ENCODE results near the gene MEIS3. TPM values are rescaled to one million over a fixed set of nuclear protein-coding genes. Genes with fewer than 3 reads are reported as not detected.

MEIS3 gene
- total and polyA plus RNA-seq, 9 of the 15 experiments (the other 6 are each of a cell fraction or from before 2014, with no cell fraction given) = 0.06 to 0.80 (median 0.25) TPM; not detected in 1

GRCh38 chr19:47406711-47407416 is 12.5 kb downstream of the MEIS3 start (continued):
- TF ChIP-seq ATF2 (CRISPR knock-in tag; IDR thresholded peaks at IDR 0.05) = 0 out of 2 replicates have a peak, but pooled peaks have one; percentile 13
- no peak for TF ChIP-seq SMARCA4 (IDR thresholded peaks at IDR 0.05)
- no peak for TF ChIP-seq BCLAF1 (IDR thresholded peaks at IDR 0.05; ENCODE audit: borderline replicate concordance in 1 of 2, control insufficient read depth in 1 of 2, low read depth in 2 of 2, low read length in 1 of 2)
- TF ChIP-seq ZNF766 (CRISPR knock-in tag; conservative IDR thresholded peaks at IDR 0.05) = 0 out of 2 replicates have a peak, but pooled peaks have one; percentile 39
- TF ChIP-seq RCOR1 (IDR thresholded peaks at IDR 0.05; ENCODE audit: borderline replicate concordance in 1 of 2, low read depth in 2 of 2, low read length in 2 of 2) = peak in 1 of 2 experiments; percentile 36; a peak in 1 of 4 replicates
- no peak for TF ChIP-seq ASH1L (IDR thresholded peaks at IDR 0.05; ENCODE audit: borderline replicate concordance, low read depth, partially characterized antibody)
- TF ChIP-seq, protein P1, sequence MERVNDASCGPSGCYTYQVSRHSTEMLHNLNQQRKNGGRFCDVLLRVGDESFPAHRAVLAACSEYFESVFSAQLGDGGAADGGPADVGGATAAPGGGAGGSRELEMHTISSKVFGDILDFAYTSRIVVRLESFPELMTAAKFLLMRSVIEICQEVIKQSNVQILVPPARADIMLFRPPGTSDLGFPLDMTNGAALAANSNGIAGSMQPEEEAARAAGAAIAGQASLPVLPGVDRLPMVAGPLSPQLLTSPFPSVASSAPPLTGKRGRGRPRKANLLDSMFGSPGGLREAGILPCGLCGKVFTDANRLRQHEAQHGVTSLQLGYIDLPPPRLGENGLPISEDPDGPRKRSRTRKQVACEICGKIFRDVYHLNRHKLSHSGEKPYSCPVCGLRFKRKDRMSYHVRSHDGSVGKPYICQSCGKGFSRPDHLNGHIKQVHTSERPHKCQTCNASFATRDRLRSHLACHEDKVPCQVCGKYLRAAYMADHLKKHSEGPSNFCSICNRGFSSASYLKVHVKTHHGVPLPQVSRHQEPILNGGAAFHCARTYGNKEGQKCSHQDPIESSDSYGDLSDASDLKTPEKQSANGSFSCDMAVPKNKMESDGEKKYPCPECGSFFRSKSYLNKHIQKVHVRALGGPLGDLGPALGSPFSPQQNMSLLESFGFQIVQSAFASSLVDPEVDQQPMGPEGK (CRISPR knock-in tag; IDR thresholded peaks at IDR 0.05; ENCODE audit: borderline replicate concordance) = no peak
- TF ChIP-seq, protein P2, sequence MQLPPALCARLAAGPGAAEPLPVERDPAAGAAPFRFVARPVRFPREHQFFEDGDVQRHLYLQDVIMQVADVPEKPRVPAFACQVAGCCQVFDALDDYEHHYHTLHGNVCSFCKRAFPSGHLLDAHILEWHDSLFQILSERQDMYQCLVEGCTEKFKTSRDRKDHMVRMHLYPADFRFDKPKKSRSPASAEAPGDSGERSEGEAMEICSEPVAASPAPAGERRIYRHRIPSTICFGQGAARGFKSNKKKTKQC (CRISPR knock-in tag; IDR thresholded peaks at IDR 0.05) = peak; percentile 90
- peak; percentile 20; the same call in 1 of the 2 replicates for TF ChIP-seq ZNF740 (CRISPR knock-in tag; IDR thresholded peaks at IDR 0.05)
- TF ChIP-seq ZNF740 (tag; IDR thresholded peaks at IDR 0.05) = no peak
- TF ChIP-seq MTF1 (CRISPR knock-in tag; IDR thresholded peaks at IDR 0.05; ENCODE audit: borderline replicate concordance) = no peak
- TF ChIP-seq SUPT5H (IDR thresholded peaks at IDR 0.05) = no peak
- TF ChIP-seq, protein P3, sequence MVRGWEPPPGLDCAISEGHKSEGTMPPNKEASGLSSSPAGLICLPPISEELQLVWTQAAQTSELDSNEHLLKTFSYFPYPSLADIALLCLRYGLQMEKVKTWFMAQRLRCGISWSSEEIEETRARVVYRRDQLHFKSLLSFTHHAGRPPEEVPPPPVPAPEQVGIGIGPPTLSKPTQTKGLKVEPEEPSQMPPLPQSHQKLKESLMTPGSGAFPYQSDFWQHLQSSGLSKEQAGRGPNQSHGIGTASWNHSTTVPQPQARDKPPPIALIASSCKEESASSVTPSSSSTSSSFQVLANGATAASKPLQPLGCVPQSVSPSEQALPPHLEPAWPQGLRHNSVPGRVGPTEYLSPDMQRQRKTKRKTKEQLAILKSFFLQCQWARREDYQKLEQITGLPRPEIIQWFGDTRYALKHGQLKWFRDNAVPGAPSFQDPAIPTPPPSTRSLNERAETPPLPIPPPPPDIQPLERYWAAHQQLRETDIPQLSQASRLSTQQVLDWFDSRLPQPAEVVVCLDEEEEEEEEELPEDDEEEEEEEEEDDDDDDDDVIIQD (CRISPR knock-in tag; IDR thresholded peaks at IDR 0.05) = no peak
- TF ChIP-seq ZNF584 (CRISPR knock-in tag; IDR thresholded peaks at IDR 0.05; ENCODE audit: low read depth) = no peak
